Sigmoid colon (tissue), 7 donors: ENCODE results near the gene IP6K3. TPM values are rescaled to one million over a fixed set of nuclear protein-coding genes. Genes with fewer than 3 reads are reported as not detected.

Experiments used
- DNase-seq: peaks from one replicate; pipeline ENCODE4 v3.0.0-alpha.2; 2019
- H3K27ac ChIP-seq, 4 donors: fragments of 200-600 bp; sonication (generic); one replicate each; pipeline ENCODE4 v1.5.1; 2016 to 2019; ENCODE audit warnings: mild to moderate bottlenecking in 1 of 4
- H3K27me3 ChIP-seq, 3 donors: fragments of 200-600 bp; sonication (generic); one replicate each; pipeline ENCODE4 v1.5.1; 2019; ENCODE audit warnings: mild to moderate bottlenecking in 1 of 3
- H3K36me3 ChIP-seq, 4 donors: fragments of 200-600 bp; sonication (generic); one replicate each; pipeline ENCODE4 v1.5.1; 2016 to 2019
- H3K4me1 ChIP-seq, 4 donors: fragments of 200-600 bp; sonication (generic); one replicate each; pipeline ENCODE4 v1.5.1; 2017 to 2019
- H3K4me3 ChIP-seq, 4 donors: fragments of 200-600 bp; sonication (generic); one replicate each; pipeline ENCODE4 v1.5.1; 2017 to 2019; ENCODE audit warnings: mild to moderate bottlenecking in 2 of 4, moderate library complexity in 1 of 4
- H3K9me3 ChIP-seq, 4 donors: fragments of 200-600 bp in 3 of 4; sonication (generic) in 3 of 4; one replicate each; pipeline versions ENCODE4 v1.5.1 to v1.6.1; 2013 to 2019
- EP300 ChIP-seq, 4 donors: sonication (generic); formaldehyde crosslinking; IDR thresholded peaks; one replicate each; pipeline ENCODE4 v1.6.1; 2017; ENCODE audit warnings: antibody characterized with exemption in 4 of 4
- POLR2A ChIP-seq, 2 donors: fragments of 450-650 bp; IDR thresholded peaks; one replicate each; pipeline ENCODE4 v1.6.1; 2016; ENCODE audit warnings: antibody characterized with exemption in 2 of 2, mild to moderate bottlenecking in 2 of 2, moderate library complexity in 2 of 2
- POLR2AphosphoS5 ChIP-seq, 4 donors: sonication (generic); formaldehyde crosslinking; IDR thresholded peaks; one replicate each; pipeline ENCODE4 v1.6.1; 2017; ENCODE audit warnings: antibody characterized with exemption in 4 of 4
- WGBS, 2 donors: extraction: QIAGEN DNeasy Blood & Tissue Kit; methylation state at CpG; one replicate each; pipeline ENCODE4 v1.1.7; 2013; 5-methylcytosine and 5-hydroxymethylcytosine counted together
- intact Hi-C: fragments of 100-400 bp; cut with DNase I; formaldehyde crosslinking; loops from one replicate; pipeline ENCODE4 v1.15.1; 2023
- polyA plus RNA-seq, 3 donors: library from polyadenylated mRNA; stranded (reverse); fragments of 200-250 nt; gene quantifications; one replicate each; pipeline ENCODE4 v1.2.3, GENCODE V29; 2013
- total RNA-seq, 4 donors: library from RNA; depleted of rRNA; stranded (reverse); fragments of >200 nt; gene quantifications; one replicate each; pipeline ENCODE4 v1.1.0, GENCODE V29; 2016
- TF ChIP-seq, protein P1 (sequence below), 4 experiments: fragments of 450-650 bp in 3 of 4; fragments of 200-600 bp in 1 of 4; IDR thresholded peaks; one replicate each; pipeline ENCODE4 v1.5.1; 2016 to 2019; ENCODE audit warnings: antibody characterized with exemption in 4 of 4, mild to moderate bottlenecking in 3 of 4, moderate library complexity in 2 of 4
- donor health status: healthy with polysubstance abuse.
- donor health status: Bipolar disorder and iron deficiency.
- donor health status: healthy.

Gene IP6K3
- total and polyA plus RNA-seq, 7 donors = 0.46 to 10.3 (median 4.9) TPM

DNA sequence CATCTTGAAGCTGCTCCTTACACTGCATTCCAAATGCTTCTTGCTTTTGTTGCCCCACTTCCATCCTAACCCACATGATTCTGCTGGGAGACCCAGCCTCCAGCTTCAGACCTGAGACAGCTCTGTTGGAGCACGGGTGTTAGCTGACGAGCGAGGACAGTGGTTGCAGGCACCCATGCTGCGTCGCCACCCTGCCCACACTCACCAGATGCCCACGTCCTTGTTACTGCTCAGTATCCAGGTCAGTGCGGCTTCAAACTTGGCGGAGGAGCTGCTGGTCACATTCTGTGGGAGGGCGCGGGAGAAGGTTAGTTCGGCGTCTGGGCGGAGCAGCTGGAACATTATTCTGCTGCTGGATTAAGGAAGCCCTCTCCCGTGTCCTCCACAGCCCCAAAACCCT, 33.2 kb upstream of the IP6K3 start:
- intact Hi-C loops = no loop called here
- H3K36me3 ChIP-seq = peaks cover 78 to 99% (median 89%) of the 10 kb centered on the region in 4 donors
- no peaks in the 10 kb centered on the region for H3K27me3 ChIP-seq
- no peak overlapping the region for H3K27ac ChIP-seq
- H3K4me1 ChIP-seq = peaks cover 0 to 23% (median 9%) of the 10 kb centered on the region in 4 donors
- no peak for DNase-seq
- H3K9me3 ChIP-seq = no peaks in the 10 kb centered on the region
- no peak for TF ChIP-seq POLR2AphosphoS5 (IDR thresholded peaks at IDR 0.05)
- TF ChIP-seq POLR2A (IDR thresholded peaks at IDR 0.05) = no peak
- no peak for TF ChIP-seq EP300 (IDR thresholded peaks at IDR 0.05)
- TF ChIP-seq, protein P1, sequence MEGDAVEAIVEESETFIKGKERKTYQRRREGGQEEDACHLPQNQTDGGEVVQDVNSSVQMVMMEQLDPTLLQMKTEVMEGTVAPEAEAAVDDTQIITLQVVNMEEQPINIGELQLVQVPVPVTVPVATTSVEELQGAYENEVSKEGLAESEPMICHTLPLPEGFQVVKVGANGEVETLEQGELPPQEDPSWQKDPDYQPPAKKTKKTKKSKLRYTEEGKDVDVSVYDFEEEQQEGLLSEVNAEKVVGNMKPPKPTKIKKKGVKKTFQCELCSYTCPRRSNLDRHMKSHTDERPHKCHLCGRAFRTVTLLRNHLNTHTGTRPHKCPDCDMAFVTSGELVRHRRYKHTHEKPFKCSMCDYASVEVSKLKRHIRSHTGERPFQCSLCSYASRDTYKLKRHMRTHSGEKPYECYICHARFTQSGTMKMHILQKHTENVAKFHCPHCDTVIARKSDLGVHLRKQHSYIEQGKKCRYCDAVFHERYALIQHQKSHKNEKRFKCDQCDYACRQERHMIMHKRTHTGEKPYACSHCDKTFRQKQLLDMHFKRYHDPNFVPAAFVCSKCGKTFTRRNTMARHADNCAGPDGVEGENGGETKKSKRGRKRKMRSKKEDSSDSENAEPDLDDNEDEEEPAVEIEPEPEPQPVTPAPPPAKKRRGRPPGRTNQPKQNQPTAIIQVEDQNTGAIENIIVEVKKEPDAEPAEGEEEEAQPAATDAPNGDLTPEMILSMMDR (IDR thresholded peaks at IDR 0.05) = no peak
- WGBS, 2 donors = 93 to 95% methylated on average over 14 of the region's 14 CpGs
- no peak overlapping the region for H3K4me3 ChIP-seq

DNA sequence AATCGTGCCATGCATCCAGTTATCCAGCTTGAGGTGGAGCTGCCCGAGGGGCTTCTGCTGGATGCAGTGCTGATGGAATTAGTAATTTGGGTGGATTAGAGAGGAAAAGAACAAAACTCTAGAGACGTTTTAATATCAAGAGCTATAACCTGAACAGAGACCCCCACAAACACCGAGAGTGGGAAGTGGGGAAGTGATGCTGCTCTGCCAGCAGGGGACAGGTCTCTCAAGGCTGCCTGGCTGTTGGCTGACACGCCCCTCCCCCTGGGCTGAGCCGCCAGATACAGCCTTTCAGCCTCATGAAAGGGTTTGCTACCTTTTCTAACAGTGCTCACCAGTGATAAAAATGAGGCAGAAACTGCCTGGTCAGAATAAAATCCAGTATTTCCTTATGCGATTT, 32.6 kb upstream of the IP6K3 start:
- Histone ChIP-seq H3K4me1 (peaks cover 0 to 17% (median 5%) of the 10 kb centered on the region in 4 donors), H3K4me3 (no peak overlapping the region), H3K36me3 (peaks cover 79 to 99% (median 92%) of the 10 kb centered on the region in 4 donors), H3K27me3 (no peaks in the 10 kb centered on the region), H3K27ac (no peak overlapping the region), H3K9me3 (no peaks in the 10 kb centered on the region)
- no peak for DNase-seq
- intact Hi-C loops = no loop called here
- TF ChIP-seq POLR2AphosphoS5 (IDR thresholded peaks at IDR 0.05) = no peak
- no peak for TF ChIP-seq EP300 (IDR thresholded peaks at IDR 0.05)
- TF ChIP-seq, protein P1 (IDR thresholded peaks at IDR 0.05) = no peak
- no peak for TF ChIP-seq POLR2A (IDR thresholded peaks at IDR 0.05)
- 91 to 93% methylated on average over 7 of the region's 7 CpGs for WGBS, 2 donors

DNA sequence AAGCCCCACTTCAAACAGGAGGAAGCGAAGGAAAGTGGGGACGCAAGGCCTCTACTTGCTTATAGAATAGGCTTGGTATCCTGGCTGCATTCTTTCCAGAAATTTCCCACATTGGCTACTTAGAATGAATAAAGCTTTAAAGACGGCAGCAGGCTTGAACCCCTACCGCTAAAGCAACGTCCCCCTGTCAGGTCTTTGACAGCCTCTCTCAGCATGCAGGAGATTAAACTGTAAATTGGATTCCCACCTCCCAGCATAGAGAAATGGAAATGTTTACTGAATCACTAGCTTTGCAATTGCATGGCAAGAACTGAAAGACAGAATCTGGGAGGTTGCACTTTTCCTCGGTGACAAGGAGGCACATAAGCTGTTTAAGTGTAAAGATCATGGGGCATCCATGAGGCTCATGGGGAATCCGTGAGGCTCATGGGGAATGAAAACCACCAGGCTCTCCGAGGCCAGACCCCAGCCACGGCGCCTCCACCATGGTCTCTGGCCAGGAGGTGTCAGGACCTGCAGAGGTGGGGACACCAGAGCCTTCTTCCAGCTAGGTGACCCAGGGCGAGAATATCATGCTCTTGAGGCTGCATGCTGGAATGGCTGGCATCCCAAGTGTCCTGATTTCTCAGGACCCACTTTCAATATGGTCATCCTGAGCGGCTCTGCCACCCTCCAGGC, 31.9 kb upstream of the IP6K3 start:
- Histone ChIP-seq H3K9me3 (no peaks in the 10 kb centered on the region), H3K27me3 (no peaks in the 10 kb centered on the region), H3K4me3 (no peak overlapping the region), H3K27ac (no peak overlapping the region), H3K4me1 (peaks cover 0 to 13% (median 5%) of the 10 kb centered on the region in 4 donors), H3K36me3 (peaks cover 76 to 98% (median 89%) of the 10 kb centered on the region in 4 donors)
- intact Hi-C loops = no loop called here
- TF ChIP-seq POLR2AphosphoS5 (IDR thresholded peaks at IDR 0.05) = no peak
- TF ChIP-seq POLR2A (IDR thresholded peaks at IDR 0.05) = no peak
- TF ChIP-seq, protein P1 (IDR thresholded peaks at IDR 0.05) = no peak
- no peak for DNase-seq
- WGBS, 2 donors = 92 to 95% methylated on average over 12 of the region's 12 CpGs

DNA sequence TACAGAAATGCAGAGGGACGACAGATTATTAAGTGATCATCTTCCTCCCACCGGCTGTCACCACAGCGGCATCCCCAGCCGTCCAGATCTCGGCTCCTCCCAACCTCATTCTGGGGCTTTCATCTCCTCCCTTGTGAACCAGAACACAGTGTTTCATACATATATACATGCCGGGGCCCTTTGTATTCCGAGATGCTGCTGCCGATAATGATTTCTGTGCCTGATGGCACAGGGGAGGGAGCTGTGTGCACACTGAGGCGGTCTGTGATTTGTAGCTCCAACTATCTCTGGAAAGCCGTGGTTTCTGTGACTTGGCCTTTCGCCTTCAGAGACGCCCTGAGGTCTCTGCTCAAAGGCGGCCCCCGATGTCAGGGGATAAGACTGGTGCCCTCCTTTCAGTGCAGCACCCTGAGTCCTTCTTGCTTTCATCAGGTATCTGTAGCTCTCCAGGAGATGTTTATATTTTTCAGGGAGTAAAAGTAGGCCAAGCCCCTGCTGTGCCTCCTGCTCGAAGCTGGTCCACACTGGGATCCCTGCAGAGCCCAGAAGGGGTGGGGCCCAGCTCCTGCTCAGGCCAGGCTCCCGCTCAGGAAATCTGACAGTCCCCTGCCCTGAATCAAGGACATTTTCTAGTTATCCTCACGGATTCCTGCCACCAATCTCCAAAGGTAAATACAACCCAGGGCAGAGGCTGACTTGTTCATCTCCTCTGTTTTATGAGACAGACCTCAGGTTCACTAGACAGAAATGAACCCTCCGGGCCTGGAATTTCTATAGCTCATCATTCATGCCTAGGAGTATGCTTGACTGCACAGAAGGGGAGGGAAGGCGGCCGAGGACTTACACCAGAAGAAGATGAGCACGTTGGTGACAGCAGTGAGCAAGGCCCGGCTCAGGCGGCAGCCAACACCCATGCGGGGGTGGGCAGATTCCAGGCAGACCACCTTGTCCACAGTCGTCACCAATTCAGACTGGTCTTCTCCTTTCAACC, 31.0 kb upstream of the IP6K3 start:
- Histone ChIP-seq H3K4me3 (no peak overlapping the region), H3K36me3 (peaks cover 72 to 98% (median 89%) of the 10 kb centered on the region in 4 donors), H3K9me3 (no peaks in the 10 kb centered on the region), H3K4me1 (peaks cover 0 to 13% (median 5%) of the 10 kb centered on the region in 4 donors), H3K27me3 (no peaks in the 10 kb centered on the region), H3K27ac (no peak overlapping the region)
- 92 to 93% methylated on average over 25 of the region's 25 CpGs for WGBS, 2 donors
- DNase-seq = no peak
- TF ChIP-seq POLR2AphosphoS5 (IDR thresholded peaks at IDR 0.05) (no peak), POLR2A (IDR thresholded peaks at IDR 0.05) (no peak), EP300 (IDR thresholded peaks at IDR 0.05) (no peak)
- TF ChIP-seq, protein P1 (IDR thresholded peaks at IDR 0.05) = no peak
- intact Hi-C loops = no loop called here
